ENCODE data around the gene USP10.

Gene USP10

DNA sequence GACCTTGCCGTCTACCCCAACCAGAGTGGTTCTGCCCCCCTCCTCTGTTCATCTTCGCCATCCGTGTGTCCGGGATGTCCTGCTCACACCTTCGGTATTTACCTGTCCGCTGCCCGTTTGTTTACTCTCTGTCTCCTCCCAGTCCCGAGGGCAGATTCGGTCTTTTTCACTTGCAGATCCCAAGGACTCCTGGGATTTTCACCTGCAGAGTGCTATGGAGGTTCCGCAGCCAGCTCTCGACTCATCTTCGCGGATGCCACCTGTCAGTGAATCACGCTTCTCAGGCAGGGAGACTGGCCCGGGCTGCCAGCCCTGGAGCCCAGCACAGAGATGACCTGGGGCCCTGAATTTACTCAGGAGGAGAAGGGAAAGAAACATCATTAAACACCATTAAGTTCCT is 128.1 kb downstream of the USP10 start:
- no peak for DNase-seq

- DNase-seq = no peak
Observed at GRCh38 chr16:84828322-84828721, 128.5 kb downstream of the USP10 start.

Measured in stimulated activated CD4-positive, alpha-beta T cell treated with anti-CD3 and anti-CD28 coated beads, Interleukin-2, amount 100 ng/mL, for 48 hours (primary cell).